Stromal cell of bone marrow (primary cell): ENCODE measurements around the gene PRICKLE3.
A peak's percentile ranks its signal among the peaks of the same experiment; 100 is the strongest.
"Not testable (repeated sequence)": the region's sequence is repeated elsewhere in the genome, so short reads cannot be mapped to it uniquely, and the experiment has no call there.

Source experiments
- DNase-seq: peaks from one replicate; pipeline ENCODE4 v3.0.0-alpha.2; 2012; ENCODE audit warnings: low read depth

The PRICKLE3 gene

GRCh38 chrX:49155900-49156837, 30.0 kb downstream of the PRICKLE3 start:
- DNase-seq = peak; percentile 76

- DNase-seq = no peak
Observed at GRCh38 chrX:49155243-49155899, 30.8 kb downstream of the PRICKLE3 start.

DNA sequence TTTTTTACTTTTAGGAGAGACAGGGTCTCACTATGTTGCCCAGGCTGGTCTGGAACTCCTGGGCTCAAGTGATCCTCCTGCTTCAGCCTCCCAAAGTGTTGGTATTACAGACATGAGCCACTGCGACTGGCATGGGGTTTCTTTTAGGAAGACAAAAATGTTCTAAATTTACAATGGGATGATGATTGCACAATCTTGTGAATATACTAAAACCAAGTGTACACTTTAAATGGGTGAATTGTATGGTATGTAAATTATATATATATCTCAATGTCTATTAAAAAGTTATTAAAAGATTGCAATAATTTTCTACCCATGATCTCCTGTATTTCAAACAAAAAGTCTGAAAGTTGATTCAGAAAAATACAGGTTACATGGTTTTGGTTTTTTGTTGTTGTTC, 32.7 kb downstream of the PRICKLE3 start:
- DNase-seq = no peak

DNA sequence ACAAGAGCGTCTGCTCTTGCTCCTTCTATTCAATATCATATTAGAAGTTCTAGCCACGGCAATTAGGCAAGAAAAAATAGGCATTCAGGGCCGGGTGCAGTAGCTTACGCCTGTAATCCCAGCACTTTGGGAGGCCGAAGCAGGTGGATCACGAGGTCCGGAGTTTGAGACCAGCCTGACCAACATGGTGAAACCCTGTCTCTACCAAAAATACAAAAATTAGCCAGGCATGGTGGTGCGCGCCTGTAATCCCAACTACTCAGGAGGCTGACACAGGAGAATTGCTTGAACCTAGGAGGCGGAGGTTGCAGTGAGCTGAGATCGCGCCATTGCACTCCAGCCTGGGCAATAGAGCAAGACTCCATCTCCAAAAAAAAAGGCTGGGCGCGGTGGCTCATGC, 36.9 kb downstream of the PRICKLE3 start:
- not testable (repeated sequence) for DNase-seq

GRCh38 chrX:49148390-49149100, 37.6 kb downstream of the PRICKLE3 start:
- not testable (repeated sequence) for DNase-seq

DNA sequence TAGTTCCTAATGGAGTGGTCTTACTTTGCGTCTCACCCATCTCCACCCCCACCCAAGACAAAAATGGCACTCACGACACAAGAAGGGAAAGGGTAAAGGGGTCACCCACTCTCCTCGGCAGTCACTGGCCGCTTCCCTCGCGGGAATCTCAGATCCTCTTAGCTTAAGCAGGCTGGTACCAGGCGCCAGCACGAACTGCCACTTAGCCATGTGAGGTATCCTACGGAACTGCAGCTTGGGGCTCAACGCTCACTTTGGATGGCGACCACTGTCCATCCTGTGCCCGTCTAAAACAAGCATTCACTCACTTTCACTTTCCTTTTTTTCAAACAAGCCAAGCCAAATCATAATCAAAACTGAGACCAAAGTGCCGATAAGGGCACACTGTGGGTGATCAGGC, 38.2 kb downstream of the PRICKLE3 start:
- no peak for DNase-seq

DNA sequence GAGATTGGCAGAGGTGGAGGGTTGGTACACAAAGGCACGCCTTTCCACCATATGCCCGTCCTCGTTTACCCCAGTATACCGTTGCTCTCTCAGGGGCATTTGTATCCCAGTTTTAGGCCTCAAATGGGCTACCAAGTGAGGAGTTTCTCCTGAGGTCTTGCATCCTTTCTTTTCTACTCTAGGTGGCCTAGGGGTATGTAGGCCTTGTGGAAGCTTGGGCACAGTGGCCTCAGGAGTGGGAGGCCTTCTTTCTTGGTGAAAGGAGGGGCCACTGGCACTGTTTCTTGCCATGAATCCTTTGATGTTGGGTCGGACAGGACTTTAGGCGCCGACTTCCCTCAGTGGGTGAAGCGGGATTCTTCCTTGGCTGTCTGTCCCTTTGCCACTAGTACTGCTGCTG, 38.9 kb downstream of the PRICKLE3 start:
- no peak for DNase-seq

GRCh38 chrX:49143154-49143553, 43.0 kb downstream of the PRICKLE3 start:
- not testable (repeated sequence) for DNase-seq

GRCh38 chrX:49142264-49142663, 43.9 kb downstream of the PRICKLE3 start:
- not testable (repeated sequence) for DNase-seq

DNA sequence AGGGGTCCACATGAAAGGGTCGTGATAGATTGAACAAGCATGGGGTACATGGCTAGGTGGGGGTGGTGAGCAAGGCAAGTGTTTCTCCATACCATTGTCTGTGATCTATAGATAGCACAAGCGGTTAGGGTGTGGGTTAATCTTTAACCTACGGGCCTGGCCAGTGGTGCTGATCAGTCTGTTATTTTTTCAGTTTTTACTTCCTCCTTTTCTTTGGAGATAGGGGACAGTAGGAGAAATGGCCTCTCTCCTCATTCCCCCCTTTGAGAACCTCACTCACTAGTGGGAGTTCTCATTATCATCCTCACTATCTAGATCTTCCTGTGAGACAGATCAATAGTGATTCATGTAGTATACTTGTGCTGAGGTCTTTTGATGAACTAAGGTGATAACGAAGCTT, 46.5 kb downstream of the PRICKLE3 start:
- DNase-seq = no peak

- no peak for DNase-seq
Observed at GRCh38 chrX:49137492-49137891, 48.7 kb downstream of the PRICKLE3 start.

DNA sequence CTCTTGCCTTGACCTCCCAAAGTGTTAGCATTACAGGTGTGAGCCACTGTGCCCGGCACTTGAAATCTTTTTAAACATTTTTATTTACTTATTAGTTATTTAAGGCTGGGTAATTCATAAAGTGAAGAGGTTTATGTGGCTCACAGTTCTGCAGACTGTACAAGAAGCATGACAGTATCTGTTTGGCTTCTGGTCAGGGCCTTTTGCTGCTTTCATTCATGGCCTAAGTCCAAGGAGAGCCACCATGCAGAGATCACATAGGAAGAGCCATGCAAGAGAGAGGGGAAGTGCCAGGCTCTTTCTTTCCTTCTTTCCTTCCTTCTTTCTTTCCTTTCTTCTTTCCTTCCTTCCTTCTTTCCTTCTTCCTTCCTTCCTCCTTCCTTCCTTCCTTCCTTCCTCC, 52.4 kb downstream of the PRICKLE3 start:
- DNase-seq = no peak

- not testable (repeated sequence) for DNase-seq
Observed at GRCh38 chrX:49132275-49132674, 53.9 kb downstream of the PRICKLE3 start.

GRCh38 chrX:49129427-49129826, 56.7 kb downstream of the PRICKLE3 start:
- DNase-seq = no peak

DNA sequence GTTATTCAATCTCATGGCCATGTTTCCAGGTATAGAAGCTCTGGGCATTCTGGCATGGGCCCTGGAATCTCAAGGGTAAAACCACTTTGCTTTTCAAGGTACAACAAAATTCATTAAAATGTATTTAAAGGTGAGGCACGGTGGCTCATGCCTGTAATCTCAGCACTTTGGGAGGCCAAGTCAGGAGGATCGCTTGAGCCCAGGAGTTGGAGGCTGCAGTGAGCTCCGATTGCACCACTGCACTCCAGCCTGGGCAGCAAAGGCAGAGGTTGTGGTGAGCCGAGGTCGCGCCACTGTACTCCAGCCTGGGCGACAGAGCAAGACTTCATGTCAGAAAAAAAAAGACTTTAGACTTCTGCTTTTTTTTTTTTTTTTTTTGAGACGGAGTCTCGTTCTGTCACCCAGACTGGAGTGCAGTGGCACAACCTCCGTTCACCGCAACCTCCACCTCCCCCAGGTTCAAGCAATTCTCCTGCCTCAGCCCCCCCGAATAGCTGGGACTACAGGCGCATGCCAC, 58.4 kb downstream of the PRICKLE3 start:
- not testable (repeated sequence) for DNase-seq
